Measurements from ENCODE around the gene CD28.

CD28 gene

GRCh38 chr2:203690117-203690431 lies 16.4 kb upstream of the CD28 start:
- TF ChIP-seq, protein P1, sequence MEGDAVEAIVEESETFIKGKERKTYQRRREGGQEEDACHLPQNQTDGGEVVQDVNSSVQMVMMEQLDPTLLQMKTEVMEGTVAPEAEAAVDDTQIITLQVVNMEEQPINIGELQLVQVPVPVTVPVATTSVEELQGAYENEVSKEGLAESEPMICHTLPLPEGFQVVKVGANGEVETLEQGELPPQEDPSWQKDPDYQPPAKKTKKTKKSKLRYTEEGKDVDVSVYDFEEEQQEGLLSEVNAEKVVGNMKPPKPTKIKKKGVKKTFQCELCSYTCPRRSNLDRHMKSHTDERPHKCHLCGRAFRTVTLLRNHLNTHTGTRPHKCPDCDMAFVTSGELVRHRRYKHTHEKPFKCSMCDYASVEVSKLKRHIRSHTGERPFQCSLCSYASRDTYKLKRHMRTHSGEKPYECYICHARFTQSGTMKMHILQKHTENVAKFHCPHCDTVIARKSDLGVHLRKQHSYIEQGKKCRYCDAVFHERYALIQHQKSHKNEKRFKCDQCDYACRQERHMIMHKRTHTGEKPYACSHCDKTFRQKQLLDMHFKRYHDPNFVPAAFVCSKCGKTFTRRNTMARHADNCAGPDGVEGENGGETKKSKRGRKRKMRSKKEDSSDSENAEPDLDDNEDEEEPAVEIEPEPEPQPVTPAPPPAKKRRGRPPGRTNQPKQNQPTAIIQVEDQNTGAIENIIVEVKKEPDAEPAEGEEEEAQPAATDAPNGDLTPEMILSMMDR (IDR thresholded peaks at IDR 0.05; ENCODE audit: low read depth, low read length), result no peak
- no peak overlapping the region for H3K4me3 ChIP-seq (ENCODE audit: low read depth, low read length)
- in situ Hi-C loops (cut with HindIII; ENCODE audit: low sequenced_read_pairs), result no loop called here
- DNase-seq (ENCODE audit: low read depth, low spot score), result no peak

- TF ChIP-seq, protein P1 (IDR thresholded peaks at IDR 0.05; ENCODE audit: low read depth, low read length), result no peak
- no peak overlapping the region for H3K4me3 ChIP-seq (ENCODE audit: low read depth, low read length)
- DNase-seq (ENCODE audit: low read depth, low spot score), result no peak
- in situ Hi-C loops (cut with HindIII; ENCODE audit: low sequenced_read_pairs), result no loop called here
These were observed 15.9 kb upstream of the CD28 start for GRCh38 chr2:203690441-203691047.

DNA sequence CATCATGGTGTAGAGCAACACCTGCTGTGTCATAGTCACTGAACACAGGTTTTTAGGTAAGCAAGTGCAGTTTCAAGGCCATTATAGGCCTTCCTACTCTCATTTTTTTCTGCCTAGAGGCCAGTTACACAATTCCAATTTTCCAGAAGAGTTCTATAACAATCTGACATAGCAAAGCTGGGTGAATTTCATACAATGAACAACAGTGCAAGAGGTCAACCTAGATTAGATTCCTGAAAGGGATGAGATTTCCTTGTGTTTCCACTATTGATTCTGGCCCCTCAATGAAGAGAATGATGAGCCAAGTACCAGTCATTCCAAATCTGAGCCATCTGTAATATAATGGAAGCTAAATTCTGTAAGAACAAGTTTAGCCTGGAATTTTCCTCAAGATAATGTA lies 15.3 kb upstream of the CD28 start:
- no peak overlapping the region for H3K4me3 ChIP-seq (ENCODE audit: low read depth, low read length)
- no peak for DNase-seq (ENCODE audit: low read depth, low spot score)
- in situ Hi-C loops (cut with HindIII; ENCODE audit: low sequenced_read_pairs), result no loop called here
- TF ChIP-seq, protein P1 (IDR thresholded peaks at IDR 0.05; ENCODE audit: low read depth, low read length), result no peak

DNA sequence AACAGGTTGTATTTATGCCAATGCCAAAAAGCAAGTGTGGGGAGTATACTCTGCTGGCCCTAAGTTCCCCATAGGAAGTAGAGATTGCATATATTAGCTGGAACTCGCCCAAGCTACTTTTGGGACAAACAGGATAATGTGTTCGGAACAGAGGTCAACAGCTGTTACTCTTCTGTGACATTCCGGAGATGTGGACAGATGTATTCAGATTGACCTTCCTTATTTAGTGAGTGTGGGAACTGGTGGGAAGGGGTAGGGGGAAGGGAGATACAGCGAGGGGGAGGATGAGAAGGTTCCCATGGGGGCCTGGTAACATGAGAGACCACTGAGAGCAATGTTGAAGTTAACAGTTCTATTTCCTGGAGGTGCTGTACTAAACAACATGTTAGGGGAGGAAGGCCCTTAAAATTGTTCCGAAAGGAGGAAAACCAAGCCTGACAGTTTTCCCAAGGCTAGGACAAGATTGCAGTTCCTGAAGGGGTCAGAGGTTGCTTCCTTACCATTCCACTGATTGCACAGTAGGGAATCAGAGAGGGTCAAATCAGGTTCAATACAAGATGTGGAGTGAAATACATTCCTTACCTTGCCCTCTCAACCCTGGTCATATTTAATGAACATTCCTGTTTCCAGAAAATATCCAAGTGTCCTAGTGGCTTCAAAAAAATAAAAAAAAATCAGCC lies 14.3 kb upstream of the CD28 start:
- no peak overlapping the region for H3K4me3 ChIP-seq (ENCODE audit: low read depth, low read length)
- DNase-seq (ENCODE audit: low read depth, low spot score), result no peak
- in situ Hi-C loops (cut with HindIII; ENCODE audit: low sequenced_read_pairs), result no loop called here
- TF ChIP-seq, protein P1 (IDR thresholded peaks at IDR 0.05; ENCODE audit: low read depth, low read length), result no peak

- no peak for DNase-seq (ENCODE audit: low read depth, low spot score)
- in situ Hi-C loops (cut with HindIII; ENCODE audit: low sequenced_read_pairs), result no loop called here
- no peak overlapping the region for H3K4me3 ChIP-seq (ENCODE audit: low read depth, low read length)
- TF ChIP-seq, protein P1 (IDR thresholded peaks at IDR 0.05; ENCODE audit: low read depth, low read length), result no peak
These were observed 13.1 kb upstream of the CD28 start for GRCh38 chr2:203693242-203693879.

DNA sequence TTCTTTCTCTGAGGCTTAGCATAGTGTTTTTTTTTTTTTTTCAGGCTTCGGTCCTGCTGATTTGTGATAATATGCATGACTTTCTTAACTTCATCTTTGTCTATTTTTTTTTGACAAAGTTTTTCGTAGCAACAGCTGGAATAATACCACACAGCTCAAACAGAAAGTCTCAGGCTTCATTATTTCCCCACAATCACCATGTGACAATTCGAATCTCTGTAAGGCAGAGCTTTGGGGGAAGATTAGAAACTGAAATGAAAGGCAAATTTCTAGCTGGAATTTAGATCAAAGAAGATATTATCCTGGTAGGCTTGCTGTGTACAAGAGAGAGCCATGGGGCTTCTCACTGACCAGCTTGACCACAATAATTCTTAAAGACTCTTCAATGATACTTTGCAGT lies 12.2 kb upstream of the CD28 start:
- TF ChIP-seq, protein P1 (IDR thresholded peaks at IDR 0.05; ENCODE audit: low read depth, low read length), result no peak
- in situ Hi-C loops (cut with HindIII; ENCODE audit: low sequenced_read_pairs), result no loop called here
- no peak overlapping the region for H3K4me3 ChIP-seq (ENCODE audit: low read depth, low read length)
- DNase-seq (ENCODE audit: low read depth, low spot score), result peak; percentile 48
